Measurements from ENCODE around the gene OBSCN.

- no peak for TF ChIP-seq REST (IDR thresholded peaks at IDR 0.05; ENCODE audit: insufficient read depth in 1 of 2, low read depth in 2 of 2, low read length in 2 of 2)
- TF ChIP-seq SIN3A (IDR thresholded peaks at IDR 0.05; ENCODE audit: borderline replicate concordance, insufficient read depth, low read length): no peak
- TF ChIP-seq POLR2AphosphoS5 (IDR thresholded peaks at IDR 0.05; ENCODE audit: low read depth, low read length): no peak
- no peak for TF ChIP-seq TAF1 (IDR thresholded peaks at IDR 0.05; ENCODE audit: borderline replicate concordance, insufficient read depth, low read length)
Observed at GRCh38 chr1:228226956-228227791, 19.3 kb downstream of the OBSCN start.
